ENCODE data around the gene CRTC3.
"Not testable (repeated sequence)": the region's sequence is repeated elsewhere in the genome, so short reads cannot be mapped to it uniquely, and the experiment has no call there.

DNA sequence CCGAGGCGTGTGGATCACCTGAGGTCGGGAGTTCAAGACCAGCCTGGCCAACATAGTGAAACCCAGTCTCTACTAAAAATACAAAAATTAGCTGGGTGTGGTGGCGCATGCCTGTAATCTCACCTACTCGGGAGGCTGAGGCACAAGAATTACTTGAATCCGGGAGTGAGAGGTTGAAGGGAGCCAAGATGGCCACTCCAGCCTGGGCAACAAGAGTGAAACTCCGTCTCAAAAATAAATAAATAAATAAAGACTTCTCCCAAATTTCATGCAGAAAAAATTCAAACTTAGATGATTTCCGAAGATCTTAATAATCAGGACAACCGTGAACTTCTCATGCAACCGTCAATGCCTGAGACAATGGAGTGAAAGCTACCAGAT lies 134.3 kb downstream of the CRTC3 start:
- TF ChIP-seq, protein P1, sequence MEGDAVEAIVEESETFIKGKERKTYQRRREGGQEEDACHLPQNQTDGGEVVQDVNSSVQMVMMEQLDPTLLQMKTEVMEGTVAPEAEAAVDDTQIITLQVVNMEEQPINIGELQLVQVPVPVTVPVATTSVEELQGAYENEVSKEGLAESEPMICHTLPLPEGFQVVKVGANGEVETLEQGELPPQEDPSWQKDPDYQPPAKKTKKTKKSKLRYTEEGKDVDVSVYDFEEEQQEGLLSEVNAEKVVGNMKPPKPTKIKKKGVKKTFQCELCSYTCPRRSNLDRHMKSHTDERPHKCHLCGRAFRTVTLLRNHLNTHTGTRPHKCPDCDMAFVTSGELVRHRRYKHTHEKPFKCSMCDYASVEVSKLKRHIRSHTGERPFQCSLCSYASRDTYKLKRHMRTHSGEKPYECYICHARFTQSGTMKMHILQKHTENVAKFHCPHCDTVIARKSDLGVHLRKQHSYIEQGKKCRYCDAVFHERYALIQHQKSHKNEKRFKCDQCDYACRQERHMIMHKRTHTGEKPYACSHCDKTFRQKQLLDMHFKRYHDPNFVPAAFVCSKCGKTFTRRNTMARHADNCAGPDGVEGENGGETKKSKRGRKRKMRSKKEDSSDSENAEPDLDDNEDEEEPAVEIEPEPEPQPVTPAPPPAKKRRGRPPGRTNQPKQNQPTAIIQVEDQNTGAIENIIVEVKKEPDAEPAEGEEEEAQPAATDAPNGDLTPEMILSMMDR (IDR thresholded peaks at IDR 0.05; ENCODE audit: low read depth, low read length, missing input control) = not testable (repeated sequence)
- not testable (repeated sequence) for TF ChIP-seq SP1 (IDR thresholded peaks at IDR 0.05); GABPA (IDR thresholded peaks at IDR 0.05 in 1 of 2, conservative IDR thresholded peaks at IDR 0.05 in 1 of 2); RAD21 (IDR thresholded peaks at IDR 0.05); JUND (IDR thresholded peaks at IDR 0.05); RXRA (IDR thresholded peaks at IDR 0.05); TAF1 (conservative IDR thresholded peaks at IDR 0.05); NR2F2 (IDR thresholded peaks at IDR 0.05); HNF4A (conservative IDR thresholded peaks at IDR 0.05)
- TF ChIP-seq, protein P2, sequence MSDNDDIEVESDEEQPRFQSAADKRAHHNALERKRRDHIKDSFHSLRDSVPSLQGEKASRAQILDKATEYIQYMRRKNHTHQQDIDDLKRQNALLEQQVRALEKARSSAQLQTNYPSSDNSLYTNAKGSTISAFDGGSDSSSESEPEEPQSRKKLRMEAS (IDR thresholded peaks at IDR 0.05) = not testable (repeated sequence)
- TF ChIP-seq, protein P3, sequence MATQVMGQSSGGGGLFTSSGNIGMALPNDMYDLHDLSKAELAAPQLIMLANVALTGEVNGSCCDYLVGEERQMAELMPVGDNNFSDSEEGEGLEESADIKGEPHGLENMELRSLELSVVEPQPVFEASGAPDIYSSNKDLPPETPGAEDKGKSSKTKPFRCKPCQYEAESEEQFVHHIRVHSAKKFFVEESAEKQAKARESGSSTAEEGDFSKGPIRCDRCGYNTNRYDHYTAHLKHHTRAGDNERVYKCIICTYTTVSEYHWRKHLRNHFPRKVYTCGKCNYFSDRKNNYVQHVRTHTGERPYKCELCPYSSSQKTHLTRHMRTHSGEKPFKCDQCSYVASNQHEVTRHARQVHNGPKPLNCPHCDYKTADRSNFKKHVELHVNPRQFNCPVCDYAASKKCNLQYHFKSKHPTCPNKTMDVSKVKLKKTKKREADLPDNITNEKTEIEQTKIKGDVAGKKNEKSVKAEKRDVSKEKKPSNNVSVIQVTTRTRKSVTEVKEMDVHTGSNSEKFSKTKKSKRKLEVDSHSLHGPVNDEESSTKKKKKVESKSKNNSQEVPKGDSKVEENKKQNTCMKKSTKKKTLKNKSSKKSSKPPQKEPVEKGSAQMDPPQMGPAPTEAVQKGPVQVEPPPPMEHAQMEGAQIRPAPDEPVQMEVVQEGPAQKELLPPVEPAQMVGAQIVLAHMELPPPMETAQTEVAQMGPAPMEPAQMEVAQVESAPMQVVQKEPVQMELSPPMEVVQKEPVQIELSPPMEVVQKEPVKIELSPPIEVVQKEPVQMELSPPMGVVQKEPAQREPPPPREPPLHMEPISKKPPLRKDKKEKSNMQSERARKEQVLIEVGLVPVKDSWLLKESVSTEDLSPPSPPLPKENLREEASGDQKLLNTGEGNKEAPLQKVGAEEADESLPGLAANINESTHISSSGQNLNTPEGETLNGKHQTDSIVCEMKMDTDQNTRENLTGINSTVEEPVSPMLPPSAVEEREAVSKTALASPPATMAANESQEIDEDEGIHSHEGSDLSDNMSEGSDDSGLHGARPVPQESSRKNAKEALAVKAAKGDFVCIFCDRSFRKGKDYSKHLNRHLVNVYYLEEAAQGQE (IDR thresholded peaks at IDR 0.05) = not testable (repeated sequence)
- TF ChIP-seq, protein P4, sequence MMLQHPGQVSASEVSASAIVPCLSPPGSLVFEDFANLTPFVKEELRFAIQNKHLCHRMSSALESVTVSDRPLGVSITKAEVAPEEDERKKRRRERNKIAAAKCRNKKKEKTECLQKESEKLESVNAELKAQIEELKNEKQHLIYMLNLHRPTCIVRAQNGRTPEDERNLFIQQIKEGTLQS (IDR thresholded peaks at IDR 0.05) = not testable (repeated sequence)
